Trophoblast cell (in vitro differentiated cells and primary cell): Measurements from ENCODE around the gene EP400.

Experiments
- DNase-seq, 2 donors: peaks; one replicate each; pipeline ENCODE4 v3.0.0-alpha.2; 2016
- H2AFZ ChIP-seq: 2 replicates; pipeline ENCODE4 v1.6.1; 2013; ENCODE audit warnings: low read length, moderate library complexity, mild to moderate bottlenecking; ENCODE audit not compliant: insufficient read depth, poor library complexity
- H2AK5ac ChIP-seq: 2 replicates; pipeline ENCODE4 v1.6.1; 2013; ENCODE audit warnings: mild to moderate bottlenecking, low read length
- H2BK120ac ChIP-seq: 2 replicates; pipeline ENCODE4 v1.6.1; 2013; ENCODE audit warnings: low read length, mild to moderate bottlenecking, moderate library complexity; ENCODE audit not compliant: insufficient read depth, poor library complexity
- H2BK12ac ChIP-seq: 2 replicates; pipeline ENCODE4 v1.6.1; 2013; ENCODE audit warnings: mild to moderate bottlenecking, low read length, moderate library complexity
- H2BK5ac ChIP-seq: 2 replicates; pipeline ENCODE4 v1.6.1; 2013; ENCODE audit warnings: low read length, low read depth, moderate library complexity, mild to moderate bottlenecking; ENCODE audit not compliant: poor library complexity
- H3K14ac ChIP-seq: 2 replicates; pipeline ENCODE4 v1.6.1; 2013; ENCODE audit warnings: mild to moderate bottlenecking, low read length
- H3K18ac ChIP-seq: 2 replicates; pipeline ENCODE4 v1.6.1; 2013; ENCODE audit warnings: mild to moderate bottlenecking, low read length
- H3K23ac ChIP-seq: 2 replicates; pipeline ENCODE4 v1.6.1; 2013; ENCODE audit warnings: low read length
- H3K27ac ChIP-seq: 2 replicates; pipeline ENCODE4 v1.5.1; 2013; ENCODE audit warnings: low read depth, mild to moderate bottlenecking, inconsistent platforms, low read length, moderate library complexity
- H3K27me3 ChIP-seq: 2 replicates; pipeline ENCODE4 v1.6.1; 2013; ENCODE audit warnings: inconsistent platforms, mild to moderate bottlenecking, low read length, moderate library complexity; ENCODE audit not compliant: insufficient read depth
- H3K36me3 ChIP-seq, 2 experiments: 1 replicate in 1 of 2; 2 replicates in 1 of 2; pipeline ENCODE4 v1.6.1; 2013; ENCODE audit warnings: low read length in 2 of 2, mild to moderate bottlenecking in 2 of 2, moderate library complexity in 1 of 2; ENCODE audit not compliant: insufficient read depth in 2 of 2, control insufficient read depth in 1 of 2
- H3K4ac ChIP-seq: 2 replicates; pipeline ENCODE4 v1.6.1; 2013; ENCODE audit warnings: low read depth, mild to moderate bottlenecking, low read length, moderate library complexity
- H3K4me1 ChIP-seq, 2 experiments: 1 replicate in 1 of 2; 2 replicates in 1 of 2; pipeline ENCODE4 v1.6.1; 2013; ENCODE audit warnings: low read length in 2 of 2, mild to moderate bottlenecking in 2 of 2, moderate library complexity in 1 of 2; ENCODE audit not compliant: insufficient read depth in 2 of 2, control insufficient read depth in 1 of 2
- H3K4me2 ChIP-seq: 2 replicates; pipeline ENCODE4 v1.6.1; 2013; ENCODE audit warnings: inconsistent platforms, mild to moderate bottlenecking, low read length, moderate library complexity
- H3K4me3 ChIP-seq: 2 replicates; pipeline ENCODE4 v1.5.1; 2013; ENCODE audit warnings: mild to moderate bottlenecking, low read depth, low read length, inconsistent platforms
- H3K79me1 ChIP-seq: one replicate; pipeline ENCODE4 v1.6.1; 2013; ENCODE audit warnings: low read length
- H3K79me2 ChIP-seq: 2 replicates; pipeline ENCODE4 v1.6.1; 2013; ENCODE audit warnings: low read length, mild to moderate bottlenecking; ENCODE audit not compliant: control insufficient read depth, insufficient read depth, poor library complexity
- H3K9ac ChIP-seq: 2 replicates; pipeline ENCODE4 v1.6.1; 2013; ENCODE audit warnings: mild to moderate bottlenecking, low read length
- H3K9me3 ChIP-seq: 2 replicates; pipeline ENCODE4 v1.6.1; 2013; ENCODE audit warnings: low read depth, mild to moderate bottlenecking, control low read depth, inconsistent platforms, low read length; ENCODE audit not compliant: insufficient read depth
- H4K12ac ChIP-seq: 2 replicates; pipeline ENCODE4 v1.6.1; 2013; ENCODE audit warnings: low read depth, mild to moderate bottlenecking, low read length, moderate library complexity
- H4K8ac ChIP-seq: 2 replicates; pipeline ENCODE4 v1.6.1; 2013; ENCODE audit warnings: low read depth, mild to moderate bottlenecking, low read length, moderate library complexity
- H4K91ac ChIP-seq: one replicate; pipeline ENCODE4 v1.6.1; 2013; ENCODE audit warnings: low read depth, mild to moderate bottlenecking, low read length, moderate library complexity
- WGBS: extraction: QIAGEN DNeasy Blood & Tissue Kit; methylation state at CpG from one replicate; pipeline ENCODE4 v1.1.7; 2013; ENCODE audit warnings: missing lambda C conversion rate; ENCODE audit not compliant: insufficient read length, insufficient coverage; ENCODE audit errors: extremely low coverage; 5-methylcytosine and 5-hydroxymethylcytosine counted together

EP400 gene

DNA sequence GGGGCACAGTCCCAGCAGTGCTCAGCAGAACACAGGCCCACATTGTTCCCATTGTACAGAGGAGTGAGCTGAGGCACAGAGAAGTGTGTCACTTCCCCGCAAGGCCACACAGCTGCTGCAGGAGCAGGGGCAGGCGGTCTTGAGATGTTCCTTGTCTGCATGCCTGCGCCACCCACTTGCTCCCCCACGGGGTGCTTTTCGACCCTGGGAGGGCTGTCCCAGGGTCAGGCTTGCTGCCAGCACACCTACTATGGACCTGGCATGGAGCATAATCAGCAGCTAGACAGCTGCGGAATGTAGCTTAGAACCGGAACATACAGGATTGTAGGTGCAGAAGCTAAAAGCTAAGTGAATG is 7.8 kb upstream of the EP400 start:
- H3K9ac ChIP-seq, result no peak overlapping the region
- no peak overlapping the region for H3K14ac ChIP-seq
- no peak overlapping the region for H2AFZ ChIP-seq
- H3K27ac ChIP-seq, result no peak overlapping the region
- H3K23ac ChIP-seq, result no peak overlapping the region
- H3K9me3 ChIP-seq, result peaks cover 5% of the 10 kb centered on the region
- H3K27me3 ChIP-seq, result no peaks in the 10 kb centered on the region
- no peaks in the 10 kb centered on the region for H3K79me2 ChIP-seq
- H4K12ac ChIP-seq, result no peak overlapping the region
- no peaks in the 10 kb centered on the region for H3K79me1 ChIP-seq
- no peak overlapping the region for H2BK12ac ChIP-seq
- no peak overlapping the region for H3K18ac ChIP-seq
- peaks cover 42 to 48% of the 10 kb centered on the region in 2 experiments for H3K36me3 ChIP-seq
- DNase-seq, result no peak
- WGBS, result no CpG with 5 or more reads among the region's 7 CpGs
- H4K8ac ChIP-seq, result no peak overlapping the region
- no peak overlapping the region for H4K91ac ChIP-seq
- H2AK5ac ChIP-seq, result no peak overlapping the region
- no peaks in the 10 kb centered on the region for H3K4me1 ChIP-seq
- no peak overlapping the region for H3K4ac ChIP-seq
- H3K4me3 ChIP-seq, result no peak overlapping the region
- H2BK5ac ChIP-seq, result no peak overlapping the region
- no peak overlapping the region for H3K4me2 ChIP-seq
- no peak overlapping the region for H2BK120ac ChIP-seq

DNA sequence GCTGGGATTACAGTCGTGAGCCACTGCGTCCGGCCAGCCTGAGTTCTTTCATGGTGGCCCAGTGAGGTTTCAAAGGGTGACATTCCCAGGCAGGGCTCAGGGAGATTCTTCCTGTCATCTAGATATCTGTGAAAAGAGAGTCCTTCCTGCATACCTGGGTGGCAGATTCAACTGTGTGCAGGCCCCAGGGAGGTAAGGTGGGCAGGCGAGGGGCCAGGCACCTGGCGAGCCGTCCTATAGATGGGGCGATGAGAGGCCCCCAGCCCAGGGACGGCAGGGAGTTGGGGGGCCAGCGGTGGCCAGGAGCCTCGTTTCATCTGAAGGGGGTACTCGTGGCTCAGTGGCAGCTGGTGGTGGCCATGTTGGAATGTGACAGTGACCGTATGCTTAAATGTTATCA is 7.1 kb upstream of the EP400 start:
- no CpG with 5 or more reads among the region's 12 CpGs for WGBS
- Histone ChIP-seq H3K4me1 (no peaks in the 10 kb centered on the region), H2BK12ac (no peak overlapping the region), H2AK5ac (no peak overlapping the region), H3K27me3 (no peaks in the 10 kb centered on the region), H3K9ac (no peak overlapping the region), H3K14ac (no peak overlapping the region), H4K12ac (no peak overlapping the region), H3K27ac (no peak overlapping the region), H3K4me3 (no peak overlapping the region), H3K36me3 (peaks cover 42 to 48% of the 10 kb centered on the region in 2 experiments), H2AFZ (no peak overlapping the region), H4K91ac (no peak overlapping the region), H3K23ac (no peak overlapping the region), H3K79me2 (no peaks in the 10 kb centered on the region), H3K4me2 (no peak overlapping the region), H2BK120ac (no peak overlapping the region), H3K18ac (no peak overlapping the region), H3K4ac (no peak overlapping the region), H3K9me3 (peaks cover 5% of the 10 kb centered on the region), H2BK5ac (no peak overlapping the region), H3K79me1 (no peaks in the 10 kb centered on the region), H4K8ac (no peak overlapping the region)
- no peak for DNase-seq

DNA sequence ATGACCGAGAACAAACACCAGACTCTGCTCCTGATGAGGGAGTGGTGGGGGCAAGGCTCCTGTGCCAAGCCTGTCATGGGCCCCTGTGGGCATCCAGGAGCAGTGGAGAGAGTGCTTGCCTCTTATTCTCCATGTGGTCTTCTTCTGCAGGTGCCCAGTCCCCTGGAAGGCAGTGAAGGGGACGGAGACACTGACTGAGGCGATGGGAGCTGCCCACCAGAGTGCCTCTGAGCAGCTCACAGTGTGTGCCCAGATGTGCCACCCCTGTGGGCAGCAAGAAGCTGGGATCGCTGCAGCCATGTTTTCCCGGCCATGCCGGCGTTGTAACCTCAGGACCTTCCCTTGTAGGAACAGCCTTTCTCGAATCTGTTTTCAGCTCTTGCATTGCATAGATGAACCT is 6.4 kb upstream of the EP400 start:
- H3K4me1 ChIP-seq, result no peaks in the 10 kb centered on the region
- no CpG with 5 or more reads among the region's 8 CpGs for WGBS
- no peak overlapping the region for H3K4ac ChIP-seq
- peaks cover 5% of the 10 kb centered on the region for H3K9me3 ChIP-seq
- H3K14ac ChIP-seq, result no peak overlapping the region
- H3K79me2 ChIP-seq, result no peaks in the 10 kb centered on the region
- H3K9ac ChIP-seq, result no peak overlapping the region
- H3K79me1 ChIP-seq, result no peaks in the 10 kb centered on the region
- H4K8ac ChIP-seq, result no peak overlapping the region
- no peak overlapping the region for H3K23ac ChIP-seq
- no peak overlapping the region for H2AK5ac ChIP-seq
- H2BK5ac ChIP-seq, result no peak overlapping the region
- DNase-seq, result no peak
- H3K18ac ChIP-seq, result no peak overlapping the region
- no peak overlapping the region for H2BK12ac ChIP-seq
- peaks cover 42 to 48% of the 10 kb centered on the region in 2 experiments for H3K36me3 ChIP-seq
- no peak overlapping the region for H2BK120ac ChIP-seq
- no peak overlapping the region for H3K4me2 ChIP-seq
- H4K12ac ChIP-seq, result no peak overlapping the region
- H3K27ac ChIP-seq, result no peak overlapping the region
- no peak overlapping the region for H2AFZ ChIP-seq
- no peaks in the 10 kb centered on the region for H3K27me3 ChIP-seq
- H3K4me3 ChIP-seq, result no peak overlapping the region
- H4K91ac ChIP-seq, result no peak overlapping the region

DNA sequence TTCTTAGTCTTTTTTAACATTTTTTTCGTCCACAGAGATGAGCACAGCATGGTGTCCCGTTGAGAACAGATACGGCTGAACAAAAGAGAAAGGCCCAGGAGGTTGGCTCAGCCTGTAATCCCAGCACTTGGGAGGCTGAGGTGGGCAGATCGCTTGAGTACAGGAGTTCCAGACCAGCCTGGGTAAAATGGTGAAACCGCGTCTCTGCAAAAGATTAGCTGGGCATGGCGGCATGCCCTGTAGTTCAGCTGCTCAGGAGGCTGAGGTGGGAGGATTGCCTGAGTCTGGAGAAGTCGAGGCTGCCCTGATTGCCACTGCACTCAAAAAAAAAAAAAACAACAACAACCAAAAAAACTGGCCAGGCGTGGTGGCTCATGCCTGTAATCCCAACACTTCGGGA is 5.9 kb upstream of the EP400 start:
- H4K12ac ChIP-seq, result no peak overlapping the region
- H3K27me3 ChIP-seq, result no peaks in the 10 kb centered on the region
- H3K4ac ChIP-seq, result no peak overlapping the region
- H3K14ac ChIP-seq, result no peak overlapping the region
- H3K4me1 ChIP-seq, result no peaks in the 10 kb centered on the region
- peaks cover 40 to 48% of the 10 kb centered on the region in 2 experiments for H3K36me3 ChIP-seq
- no peaks in the 10 kb centered on the region for H3K79me1 ChIP-seq
- no peak for DNase-seq
- no peak overlapping the region for H4K8ac ChIP-seq
- no peak overlapping the region for H2BK120ac ChIP-seq
- no peak overlapping the region for H3K27ac ChIP-seq
- H3K9me3 ChIP-seq, result peaks cover 5% of the 10 kb centered on the region
- H3K9ac ChIP-seq, result no peak overlapping the region
- H3K79me2 ChIP-seq, result no peaks in the 10 kb centered on the region
- WGBS, result no CpG with 5 or more reads among the region's 10 CpGs
- no peak overlapping the region for H3K23ac ChIP-seq
- no peak overlapping the region for H2BK12ac ChIP-seq
- H4K91ac ChIP-seq, result no peak overlapping the region
- H2AK5ac ChIP-seq, result no peak overlapping the region
- H3K18ac ChIP-seq, result no peak overlapping the region
- H2BK5ac ChIP-seq, result no peak overlapping the region
- no peak overlapping the region for H3K4me2 ChIP-seq
- no peak overlapping the region for H3K4me3 ChIP-seq
- H2AFZ ChIP-seq, result no peak overlapping the region
